Neural progenitor cell (in vitro differentiated cells): ENCODE measurements around the gene CERS3.

Experiments used
- CTCF ChIP-seq: fragments of 200-600 bp; sonication (generic); IDR thresholded peaks from 2 replicates; pipeline ENCODE4 v1.5.1; 2017; ENCODE audit warnings: antibody characterized with exemption, mild to moderate bottlenecking
- EZH2 ChIP-seq: fragments of 200-600 bp; sonication (generic); IDR thresholded peaks from 2 replicates; pipeline ENCODE4 v1.6.1; 2017; ENCODE audit warnings: antibody characterized with exemption, mild to moderate bottlenecking, moderate library complexity

- TF ChIP-seq CTCF (no peak), EZH2 (no peak)
Measured at GRCh38 chr15:100426937-100427336, 101.8 kb downstream of the CERS3 start.
